Esophagus muscularis mucosa (tissue), 4 donors: ENCODE measurements around the gene GDE1. TPM values are rescaled to one million over a fixed set of nuclear protein-coding genes. Genes with fewer than 3 reads are reported as not detected.

ENCODE experiments used
- DNase-seq: peaks from one replicate; pipeline ENCODE4 v3.0.0-alpha.2; 2017; ENCODE audit errors: extremely low spot score
- H3K27ac ChIP-seq, 4 donors: fragments of 200-600 bp; sonication (generic); replicated peaks in 1 of 4; 1 replicate in 3 of 4; 2 replicates in 1 of 4; pipeline ENCODE4 v1.5.1; 2016 to 2019; ENCODE audit warnings: mild to moderate bottlenecking in 1 of 4
- H3K27me3 ChIP-seq, 4 donors: fragments of 200-600 bp; sonication (generic); one replicate each; pipeline versions ENCODE4 v1.5.1 to v1.6.0; 2016 to 2019
- H3K36me3 ChIP-seq, 4 donors: fragments of 200-600 bp; sonication (generic); one replicate each; pipeline ENCODE4 v1.5.1; 2016 to 2019
- H3K4me1 ChIP-seq, 4 donors: fragments of 200-600 bp; sonication (generic); one replicate each; pipeline ENCODE4 v1.5.1; 2016 to 2019
- H3K4me3 ChIP-seq, 4 donors: fragments of 200-600 bp; sonication (generic); 1 replicate in 2 of 4; 2 replicates in 2 of 4; pipeline ENCODE4 v1.5.1; 2016 to 2019; ENCODE audit warnings: mild to moderate bottlenecking in 4 of 4, moderate library complexity in 1 of 4
- H3K9me3 ChIP-seq, 4 donors: fragments of 200-600 bp; sonication (generic); 1 replicate in 3 of 4; 2 replicates in 1 of 4; pipeline ENCODE4 v1.5.1; 2016 to 2019
- CTCF ChIP-seq, 3 experiments: fragments of 200-600 bp in 2 of 3; fragments of 450-650 bp in 1 of 3; sonication (generic) in 2 of 3; IDR thresholded peaks; one replicate each; pipeline ENCODE4 v1.5.1; 2017 to 2019; ENCODE audit warnings: antibody characterized with exemption in 3 of 3, mild to moderate bottlenecking in 2 of 3, moderate library complexity in 1 of 3
- EP300 ChIP-seq: sonication (generic); formaldehyde crosslinking; IDR thresholded peaks from one replicate; pipeline ENCODE4 v1.6.1; 2017; ENCODE audit warnings: antibody characterized with exemption
- POLR2A ChIP-seq: fragments of 450-650 bp; IDR thresholded peaks from one replicate; pipeline ENCODE4 v1.6.1; 2017; ENCODE audit warnings: antibody characterized with exemption, moderate library complexity, mild to moderate bottlenecking, low read depth
- POLR2AphosphoS5 ChIP-seq, 2 donors: sonication (generic); formaldehyde crosslinking; IDR thresholded peaks; one replicate each; pipeline ENCODE4 v1.6.1; 2017; ENCODE audit warnings: antibody characterized with exemption in 2 of 2
- WGBS: methylation state at CpG from one replicate; pipeline ENCODE4 v1.1.5; 2018; 5-methylcytosine and 5-hydroxymethylcytosine counted together
- intact Hi-C: fragments of 100-400 bp; cut with DNase I; formaldehyde crosslinking; loops from one replicate; pipeline ENCODE4 v1.15.1; 2023
- total RNA-seq, 4 donors: library from RNA; depleted of rRNA; stranded (reverse); fragments of >200 nt; gene quantifications; one replicate each; pipeline versions ENCODE4 v1.1.0 to v1.2.1, GENCODE V29; 2016

GDE1 gene
- total RNA-seq, 4 donors from 2014 or later = 90.9 to 124 (median 109) TPM

- no peak for TF ChIP-seq EP300
- TF ChIP-seq POLR2AphosphoS5 (IDR thresholded peaks at IDR 0.05) = no peak
- TF ChIP-seq POLR2A = no peak
- TF ChIP-seq CTCF (IDR thresholded peaks at IDR 0.05) = no peak
- no peaks in the 10 kb centered on the region for H3K4me1 ChIP-seq
- no peaks in the 10 kb centered on the region for H3K36me3 ChIP-seq
- no peaks in the 10 kb centered on the region for H3K27me3 ChIP-seq
- no peak for DNase-seq
- WGBS = 92% methylated on average over 3 of the region's 3 CpGs
- H3K9me3 ChIP-seq = no peaks in the 10 kb centered on the region
- no peak overlapping the region for H3K27ac ChIP-seq
- H3K4me3 ChIP-seq = no peak overlapping the region
- intact Hi-C loops = no loop called here
Observed at GRCh38 chr16:19468300-19468699, 53.6 kb downstream of the GDE1 start.

GRCh38 chr16:19463468-19464315 is 58.2 kb downstream of the GDE1 start:
- H3K27ac ChIP-seq = no peak overlapping the region
- no peak for DNase-seq
- H3K27me3 ChIP-seq = no peaks in the 10 kb centered on the region
- no peaks in the 10 kb centered on the region for H3K4me1 ChIP-seq
- H3K4me3 ChIP-seq = no peak overlapping the region
- TF ChIP-seq POLR2A (no peak), POLR2AphosphoS5 (IDR thresholded peaks at IDR 0.05) (no peak)
- H3K36me3 ChIP-seq = no peaks in the 10 kb centered on the region
- intact Hi-C loops = no loop called here
- H3K9me3 ChIP-seq = no peaks in the 10 kb centered on the region
- 94% methylated on average over 10 of the region's 12 CpGs for WGBS

- DNase-seq = no peak
- Histone ChIP-seq H3K4me1 (no peaks in the 10 kb centered on the region), H3K27me3 (peaks cover 0 to 13% (median 0%) of the 10 kb centered on the region in 4 donors), H3K27ac (no peak overlapping the region), H3K9me3 (no peaks in the 10 kb centered on the region), H3K4me3 (no peak overlapping the region), H3K36me3 (no peaks in the 10 kb centered on the region)
- TF ChIP-seq CTCF (IDR thresholded peaks at IDR 0.05) (no peak), POLR2A (no peak), POLR2AphosphoS5 (IDR thresholded peaks at IDR 0.05) (no peak), EP300 (no peak)
- 86% methylated on average over 2 of the region's 2 CpGs for WGBS
- intact Hi-C loops = no loop called here
Observed at GRCh38 chr16:19460397-19460796, 61.5 kb downstream of the GDE1 start.

GRCh38 chr16:19458722-19459379 is 63.0 kb downstream of the GDE1 start:
- H3K36me3 ChIP-seq = no peaks in the 10 kb centered on the region
- DNase-seq = no peak
- no peak overlapping the region for H3K27ac ChIP-seq
- no peaks in the 10 kb centered on the region for H3K4me1 ChIP-seq
- H3K27me3 ChIP-seq = peaks cover 0 to 13% (median 0%) of the 10 kb centered on the region in 4 donors
- no peak overlapping the region for H3K4me3 ChIP-seq
- TF ChIP-seq POLR2AphosphoS5 (IDR thresholded peaks at IDR 0.05) (no peak), POLR2A (no peak), CTCF (IDR thresholded peaks at IDR 0.05) (no peak), EP300 (no peak)
- 77% methylated on average over 9 of the region's 9 CpGs for WGBS
- intact Hi-C loops = no loop called here
- no peaks in the 10 kb centered on the region for H3K9me3 ChIP-seq

Other genes starting within 250 kb of the GDE1 start
- gene CLEC19A, start 236.4 kb downstream of the GDE1 start, total RNA-seq = not detected
- gene TMC5, start 104.2 kb downstream of the GDE1 start, total RNA-seq = under 1 TPM; under 0.01 to 0.42 (median 0.12) TPM
- gene CCP110, start 1.8 kb upstream of the GDE1 start, total RNA-seq = 10 to 100 TPM; 14.0 to 16.1 (median 15.1) TPM
- 10 to 100 TPM; 35.5 to 47.0 (median 38.1) TPM for gene VPS35L, start 33.6 kb upstream of the GDE1 start, total RNA-seq
- gene KNOP1, start 196.1 kb upstream of the GDE1 start, total RNA-seq = 1 to 10 TPM; 7.3 to 9.9 (median 9.1) TPM
- gene IQCK, start 196.2 kb upstream of the GDE1 start, total RNA-seq = 10 to 100 TPM in 1 of 4 donors, 1 to 10 TPM in 3; 7.4 to 10.4 (median 8.6) TPM